ENCODE results near the gene NPW.

Gene NPW

DNA sequence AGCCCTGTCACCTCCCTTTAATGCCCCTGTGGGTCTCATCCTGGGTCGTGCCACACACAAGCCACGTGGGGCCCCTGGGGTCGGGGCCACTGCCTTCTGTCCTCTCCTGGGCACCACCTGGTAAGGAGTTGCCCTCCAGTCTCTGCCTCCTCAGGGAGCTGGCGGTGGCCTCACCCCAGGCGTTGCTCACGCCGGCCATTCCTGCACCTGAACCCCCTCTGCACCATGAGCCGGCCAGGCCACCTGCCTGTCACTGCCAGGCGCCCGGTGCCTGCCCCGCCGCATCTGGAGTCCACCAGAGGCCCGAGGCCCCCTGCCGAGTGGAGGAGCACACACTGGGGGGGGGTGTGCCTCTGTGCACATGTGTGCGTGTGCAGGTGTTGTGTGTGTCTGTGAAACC lies 17.5 kb downstream of the NPW start:
- no peak for DNase-seq

DNA sequence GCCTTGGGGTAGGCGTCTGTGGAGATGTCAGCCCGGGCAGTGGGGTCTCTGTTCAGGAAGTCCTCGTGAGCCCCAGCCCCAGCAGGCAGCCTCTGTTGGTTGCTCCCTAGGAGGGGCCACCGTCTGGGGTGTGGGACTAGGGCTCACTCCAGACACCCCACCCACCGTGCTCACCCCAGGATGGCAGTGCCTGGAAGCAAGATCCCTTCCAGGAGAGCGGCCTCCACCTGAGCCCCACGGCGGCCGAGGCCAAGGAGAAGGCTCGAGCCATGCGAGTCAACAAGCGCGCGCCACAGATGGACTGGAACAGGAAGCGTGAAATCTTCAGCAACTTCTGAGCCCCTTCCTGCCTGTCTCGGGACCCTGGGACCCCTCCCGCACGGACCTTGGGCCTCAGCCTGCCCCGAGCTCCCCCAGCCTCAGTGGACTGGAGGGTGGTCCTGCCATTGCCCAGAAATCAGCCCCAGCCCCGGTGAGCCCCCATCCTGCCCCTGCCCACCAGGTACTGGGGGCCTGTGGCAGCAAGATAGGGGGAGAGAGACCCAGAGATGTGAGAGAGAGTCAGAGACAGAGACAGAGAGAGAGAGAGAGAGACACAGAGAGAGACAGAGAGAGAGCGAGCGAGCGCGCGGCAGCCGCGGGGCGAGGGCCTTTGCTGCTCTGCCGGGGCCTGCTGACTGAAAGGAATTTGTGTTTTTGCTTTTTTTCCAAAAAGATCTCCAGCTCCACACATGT lies 18.2 kb downstream of the NPW start:
- DNase-seq: no peak

DNA sequence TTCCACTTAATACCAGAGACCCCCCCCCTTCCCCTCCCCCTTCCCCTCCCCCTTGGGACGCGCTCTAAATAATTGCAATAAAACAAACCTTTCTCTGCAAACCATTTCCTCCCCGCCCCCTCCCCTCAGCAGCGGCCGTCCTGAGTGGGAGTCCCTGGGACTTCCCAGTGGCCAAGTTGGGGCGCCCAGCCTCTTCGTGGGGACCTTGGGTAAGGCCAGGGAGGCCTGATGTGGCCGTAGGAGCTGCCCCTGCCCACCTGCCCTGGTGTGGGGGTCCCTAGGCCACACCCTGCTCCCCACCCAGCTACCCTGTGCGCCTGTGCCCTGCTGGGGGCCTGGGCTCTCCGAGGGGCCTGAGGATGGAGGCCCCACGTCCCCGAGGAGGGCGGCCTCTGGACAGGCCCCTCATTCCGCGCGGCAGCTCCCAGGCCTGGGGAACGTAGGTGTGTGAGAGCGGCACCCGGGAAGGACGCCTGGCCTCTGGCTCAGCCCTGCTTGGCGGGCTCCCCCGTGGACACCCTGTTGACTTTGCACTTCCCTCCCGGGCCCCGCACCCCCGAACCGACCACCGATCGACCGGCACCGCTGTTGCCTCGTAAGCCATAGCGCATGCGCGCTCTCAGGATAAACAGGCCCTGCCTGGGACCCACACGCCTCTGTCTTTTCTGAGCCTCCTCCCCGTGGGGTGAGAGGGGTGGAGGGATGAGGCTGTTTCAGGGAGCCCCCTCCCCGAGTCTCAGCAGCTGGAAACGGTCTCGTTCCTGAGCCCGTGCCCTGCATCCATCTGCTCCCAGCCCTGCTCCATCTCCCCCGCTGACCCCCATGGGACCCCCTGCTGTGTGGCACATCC lies 19.0 kb downstream of the NPW start:
- DNase-seq: no peak

DNA sequence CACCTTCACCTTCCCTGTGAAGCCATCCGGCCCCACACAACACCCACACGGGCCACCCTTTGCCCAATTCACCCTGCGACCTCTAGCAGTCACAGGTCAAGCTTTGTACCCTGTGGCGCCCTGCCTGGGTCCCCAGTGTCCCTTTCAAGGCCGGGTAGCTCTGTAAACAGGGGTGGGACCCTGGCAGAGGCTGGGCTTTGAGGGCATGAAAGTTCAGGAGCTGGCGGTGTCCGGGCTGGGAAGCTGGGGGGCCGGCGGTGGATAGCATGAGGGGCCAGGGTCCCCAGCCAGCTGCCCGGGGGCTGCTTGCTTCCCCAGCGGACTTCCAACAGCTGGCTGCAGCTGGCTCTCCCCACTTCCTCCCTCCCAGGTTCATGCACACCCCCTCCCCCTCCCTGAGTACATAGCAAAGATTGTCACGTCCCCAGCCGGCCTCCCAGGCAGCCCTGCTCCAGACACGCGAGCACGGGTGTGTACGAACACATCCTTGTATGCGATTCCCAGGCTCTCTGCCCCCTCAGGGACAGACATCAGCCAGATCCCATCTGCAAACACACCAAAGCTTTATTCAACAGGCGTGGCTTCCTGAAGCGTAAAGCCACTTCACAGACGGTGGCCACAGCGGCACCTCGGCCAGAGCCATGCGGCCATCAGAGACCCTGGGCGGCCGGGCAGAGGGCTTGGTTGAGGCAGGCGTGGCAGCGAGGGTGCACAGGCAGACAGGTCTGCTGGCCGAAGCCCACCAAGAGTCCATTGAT lies 19.9 kb downstream of the NPW start:
- no peak for DNase-seq

DNA sequence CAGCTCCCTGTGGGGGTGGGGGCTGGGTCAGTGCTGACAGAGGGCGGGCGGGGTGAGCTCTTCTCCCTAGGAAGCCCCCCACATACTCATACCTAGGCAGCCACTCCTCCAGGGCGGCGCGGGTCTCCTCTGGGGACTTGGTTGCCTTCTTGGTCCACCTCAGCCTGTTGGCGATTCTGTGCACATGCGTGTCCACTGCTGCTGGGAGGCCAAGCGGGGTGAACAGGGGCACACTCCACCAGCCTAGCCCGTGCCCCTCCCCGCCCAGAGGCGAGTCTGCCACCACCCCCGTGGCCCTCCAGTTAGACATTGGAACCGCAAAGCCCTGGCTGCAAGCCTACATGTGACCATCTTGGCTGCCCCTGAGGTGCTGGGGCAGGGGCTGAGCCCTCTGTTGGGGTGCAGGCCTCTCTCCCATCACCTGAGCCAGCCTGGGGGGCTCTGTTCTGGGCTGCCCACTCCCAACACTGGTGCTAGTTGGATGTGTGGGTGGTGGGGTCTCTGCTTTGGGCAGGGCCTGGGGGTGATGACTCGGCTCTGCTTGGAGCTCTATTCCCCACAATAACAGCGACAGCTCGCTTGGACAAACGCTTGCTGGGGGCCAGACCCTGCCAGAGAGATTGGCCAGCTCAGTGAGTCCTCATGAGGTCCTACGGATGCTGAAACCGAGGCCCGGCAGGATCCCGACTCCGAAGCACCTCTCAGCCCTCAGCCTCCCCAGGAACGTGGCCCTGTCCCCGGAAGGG lies 20.6 kb downstream of the NPW start:
- DNase-seq: no peak

DNA sequence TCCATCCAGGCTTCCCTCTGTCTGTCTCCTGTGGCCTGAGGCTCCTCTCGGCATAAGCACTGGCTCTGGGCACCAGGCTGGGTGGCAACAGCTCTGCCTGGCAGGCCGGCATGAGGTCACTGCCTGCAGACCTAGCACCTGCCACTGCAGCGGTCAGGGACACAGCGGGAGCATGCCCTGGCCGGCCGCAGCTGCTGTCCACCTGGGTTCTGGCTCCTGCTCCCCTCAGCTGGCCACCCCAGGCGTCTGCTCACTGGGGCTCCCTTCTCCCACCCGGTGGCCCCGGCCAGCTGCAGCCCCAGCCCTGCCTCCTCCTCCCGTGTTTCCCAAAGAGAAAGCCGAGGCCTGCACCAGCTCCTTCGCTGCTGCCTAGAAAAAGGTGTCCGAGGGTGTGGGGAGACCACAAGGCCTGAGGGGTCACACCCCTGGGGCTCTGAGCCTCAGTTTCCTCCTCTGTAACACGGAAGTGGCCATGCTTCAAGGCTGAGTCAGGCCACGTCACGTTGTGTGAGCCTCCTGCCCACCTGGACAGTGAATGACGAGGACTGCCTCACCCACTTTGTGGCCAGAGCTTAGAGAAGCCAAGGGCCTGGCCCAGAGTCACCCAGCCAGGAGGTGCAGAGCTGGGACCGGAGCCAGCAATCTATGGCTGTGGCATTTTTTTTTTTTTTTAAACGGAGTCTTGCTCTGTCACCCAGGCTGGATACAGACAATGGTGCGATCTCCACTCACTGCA lies 21.4 kb downstream of the NPW start:
- DNase-seq: no peak

DNA sequence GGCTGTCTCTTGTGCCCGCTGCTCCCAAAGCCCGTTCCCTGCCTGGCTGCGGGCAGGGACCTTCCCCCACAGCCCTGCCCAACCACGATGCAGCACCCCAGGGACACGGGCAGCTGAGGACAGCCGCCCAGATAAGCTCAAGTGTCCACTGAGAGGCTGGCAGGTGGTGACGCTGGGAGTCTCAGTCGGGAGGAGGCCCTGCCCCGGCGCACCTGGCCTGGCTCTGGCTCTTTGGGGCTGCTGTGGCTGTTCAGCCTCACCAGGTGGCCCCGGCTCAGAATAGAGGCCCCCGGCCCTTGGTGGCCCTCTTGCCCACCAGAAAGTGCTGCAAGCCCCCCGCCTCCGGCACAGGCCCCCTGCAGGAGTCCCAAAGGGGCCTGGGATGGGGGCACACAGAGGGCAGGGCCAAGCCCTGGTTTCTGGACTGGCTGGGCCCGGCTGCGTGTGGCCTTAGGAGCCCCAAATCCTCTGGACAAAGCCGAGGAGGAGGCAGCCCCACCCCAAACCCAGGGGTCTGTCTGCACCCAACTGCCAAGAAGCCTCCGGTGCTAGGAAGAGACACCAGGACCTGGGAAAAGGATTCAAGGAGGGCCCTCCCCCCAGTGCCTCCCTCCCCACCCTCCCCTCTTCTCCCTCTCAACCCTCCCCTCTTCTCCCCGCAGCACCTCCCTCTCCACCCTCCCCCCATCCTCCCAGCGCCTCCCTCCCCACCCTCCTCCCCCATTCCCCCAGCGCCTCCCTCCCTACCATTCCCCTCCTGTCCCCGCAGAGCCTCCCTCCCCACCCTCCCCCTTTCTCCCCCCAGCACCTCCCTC lies 22.8 kb downstream of the NPW start:
- DNase-seq: no peak

DNA sequence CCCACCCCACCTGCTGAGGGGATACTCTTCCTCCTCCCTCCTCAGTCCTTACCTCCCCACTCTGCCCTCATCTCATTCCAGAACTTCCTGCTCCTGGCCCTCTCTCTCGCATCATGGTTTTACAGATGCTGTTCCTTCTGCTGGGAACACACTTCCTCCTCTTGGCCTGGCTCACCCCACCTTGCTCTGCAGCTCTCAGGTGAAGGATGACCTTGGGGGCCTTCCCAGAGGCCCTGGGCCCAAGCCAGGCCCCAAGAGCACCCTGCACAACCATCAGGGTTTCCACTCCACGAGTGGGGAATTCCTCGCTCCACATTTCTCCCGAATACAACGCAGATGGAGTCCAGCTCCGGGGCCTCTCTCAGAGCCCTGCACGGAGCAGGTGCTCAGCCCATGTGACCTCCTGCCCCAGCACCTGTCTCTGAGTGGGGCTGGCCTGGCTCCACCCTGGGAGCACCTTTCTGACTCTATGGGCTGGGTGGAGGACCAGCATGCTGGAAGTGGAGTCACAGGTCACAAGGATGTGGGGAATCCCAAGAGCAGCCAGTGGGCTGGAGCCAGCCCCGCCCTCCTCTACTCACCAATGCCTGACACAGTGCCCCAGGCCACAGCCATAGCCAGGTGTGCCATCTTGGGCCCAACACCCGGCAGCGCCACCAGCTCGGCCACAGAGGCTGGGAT lies 23.5 kb downstream of the NPW start:
- DNase-seq: no peak

DNA sequence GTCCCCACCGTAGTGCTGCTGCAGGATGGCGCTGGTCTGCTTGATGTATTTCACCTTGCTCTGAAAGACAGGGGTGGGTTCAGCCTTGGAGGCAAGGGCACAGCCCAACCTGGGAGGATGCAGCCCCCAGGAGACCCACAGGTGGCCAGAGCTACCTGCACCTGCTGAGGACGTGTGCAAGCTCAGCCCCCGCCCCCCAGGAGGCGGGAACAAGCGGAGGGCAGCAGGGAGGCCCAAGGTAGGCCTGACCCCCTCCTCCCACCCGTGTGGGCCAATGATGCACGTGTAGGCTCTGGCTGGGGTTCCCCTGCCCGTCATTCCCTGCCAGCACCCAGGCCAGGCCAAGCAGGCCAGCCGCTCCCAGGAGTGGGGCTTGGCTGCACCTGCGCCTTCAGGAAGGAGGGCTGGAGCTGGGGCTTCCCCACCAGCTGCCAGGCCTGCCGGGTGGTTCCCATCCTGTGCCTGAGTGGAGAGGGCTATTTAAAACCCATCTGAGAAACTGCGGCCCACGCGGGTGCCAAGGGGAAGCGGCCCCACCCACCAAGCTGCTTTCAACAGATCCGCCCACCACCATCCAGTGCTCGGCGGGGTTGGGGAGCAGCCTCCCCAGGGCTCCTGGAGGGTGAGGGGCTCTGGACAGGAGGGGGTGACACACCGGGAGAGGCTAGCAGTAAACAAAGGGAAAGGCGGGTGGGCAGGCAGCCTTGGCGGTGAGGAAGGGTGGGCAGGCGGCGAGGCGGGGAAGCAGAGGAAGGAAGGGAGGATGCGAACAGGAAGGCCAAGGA lies 24.3 kb downstream of the NPW start:
- no peak for DNase-seq

DNA sequence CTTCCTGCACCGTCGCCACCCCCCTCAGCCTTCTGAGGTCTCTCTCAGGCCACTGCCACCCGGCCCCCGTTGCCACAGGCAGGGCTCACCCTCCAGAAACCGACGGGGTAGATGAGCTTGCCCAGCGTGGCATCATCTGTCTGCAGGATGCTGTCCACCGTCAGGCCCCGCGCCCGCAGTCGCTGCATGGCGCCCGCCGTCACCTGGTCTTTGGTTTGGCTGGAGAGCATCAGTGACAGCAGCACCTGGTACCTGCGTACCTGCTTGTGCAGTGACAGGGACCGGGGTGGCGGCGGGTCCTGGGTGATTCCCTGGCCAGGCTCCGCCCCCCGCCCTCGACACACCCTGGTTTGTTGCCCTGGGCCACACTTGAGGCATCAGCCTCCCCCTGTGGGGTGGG lies 25.0 kb downstream of the NPW start:
- no peak for DNase-seq

DNA sequence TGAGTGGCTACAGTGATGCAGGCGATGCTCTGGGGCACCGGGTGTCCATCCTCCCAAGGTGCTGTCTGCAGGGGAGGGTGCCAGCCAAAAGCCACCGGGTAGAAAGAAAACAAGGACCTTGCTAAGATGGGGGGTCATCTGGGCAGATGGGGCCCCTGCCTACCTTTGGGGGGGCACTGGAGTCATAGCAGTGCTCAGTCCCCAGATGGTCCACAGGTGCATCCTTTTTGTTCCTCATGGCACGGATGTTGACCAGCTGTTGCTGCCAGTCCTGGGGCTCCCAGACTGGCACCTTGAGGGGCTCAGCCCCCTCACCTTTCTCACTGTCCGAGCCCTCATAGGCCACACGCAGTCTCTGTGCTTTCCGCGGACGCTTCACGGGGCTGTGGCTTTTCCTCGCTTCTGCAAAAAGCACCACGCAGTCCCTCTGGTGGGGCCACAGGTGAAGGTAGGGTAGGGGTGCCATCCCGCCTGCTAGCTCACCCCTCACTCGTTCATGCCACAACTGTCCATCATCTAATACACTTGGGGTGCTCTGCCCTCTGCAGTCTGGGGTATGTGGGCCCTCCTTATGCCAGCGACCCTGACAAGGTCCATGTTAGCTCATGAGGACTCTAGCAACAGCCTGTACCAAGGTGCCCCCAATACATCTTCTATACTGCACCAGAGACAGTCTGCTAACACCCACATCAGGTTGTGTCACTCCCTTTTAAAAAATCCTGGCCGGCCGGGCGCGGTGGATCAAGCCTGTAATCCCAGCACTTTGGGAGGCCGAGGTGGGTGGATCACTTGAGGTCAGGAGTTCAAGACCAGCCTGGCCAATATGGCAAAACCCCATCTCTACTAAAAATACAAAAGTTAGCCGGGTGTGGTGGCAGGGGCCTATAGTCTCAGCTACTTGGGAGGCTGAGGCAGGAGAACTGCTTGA lies 26.6 kb downstream of the NPW start:
- DNase-seq: no peak

DNA sequence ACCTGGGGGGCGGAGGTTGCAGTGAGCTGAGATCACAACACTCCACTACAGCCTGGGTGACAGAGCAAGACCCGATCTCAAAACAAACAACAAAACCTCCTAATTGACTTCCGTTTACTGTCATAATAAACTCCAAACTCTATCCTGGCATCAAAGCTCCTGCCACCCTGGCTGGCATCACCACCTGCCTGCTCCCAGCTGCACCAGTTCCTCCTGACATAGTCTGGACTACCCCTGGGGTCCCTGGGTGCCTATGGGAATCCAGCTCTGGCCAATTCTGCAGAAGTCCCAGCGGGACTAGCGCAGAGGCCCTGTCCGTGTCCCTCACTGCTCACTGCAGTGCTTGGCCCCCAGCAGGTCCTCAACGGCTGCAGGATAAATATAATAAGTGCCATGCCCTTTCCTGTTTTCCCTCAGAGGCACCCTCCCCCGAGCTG lies 27.3 kb downstream of the NPW start:
- DNase-seq: no peak

DNA sequence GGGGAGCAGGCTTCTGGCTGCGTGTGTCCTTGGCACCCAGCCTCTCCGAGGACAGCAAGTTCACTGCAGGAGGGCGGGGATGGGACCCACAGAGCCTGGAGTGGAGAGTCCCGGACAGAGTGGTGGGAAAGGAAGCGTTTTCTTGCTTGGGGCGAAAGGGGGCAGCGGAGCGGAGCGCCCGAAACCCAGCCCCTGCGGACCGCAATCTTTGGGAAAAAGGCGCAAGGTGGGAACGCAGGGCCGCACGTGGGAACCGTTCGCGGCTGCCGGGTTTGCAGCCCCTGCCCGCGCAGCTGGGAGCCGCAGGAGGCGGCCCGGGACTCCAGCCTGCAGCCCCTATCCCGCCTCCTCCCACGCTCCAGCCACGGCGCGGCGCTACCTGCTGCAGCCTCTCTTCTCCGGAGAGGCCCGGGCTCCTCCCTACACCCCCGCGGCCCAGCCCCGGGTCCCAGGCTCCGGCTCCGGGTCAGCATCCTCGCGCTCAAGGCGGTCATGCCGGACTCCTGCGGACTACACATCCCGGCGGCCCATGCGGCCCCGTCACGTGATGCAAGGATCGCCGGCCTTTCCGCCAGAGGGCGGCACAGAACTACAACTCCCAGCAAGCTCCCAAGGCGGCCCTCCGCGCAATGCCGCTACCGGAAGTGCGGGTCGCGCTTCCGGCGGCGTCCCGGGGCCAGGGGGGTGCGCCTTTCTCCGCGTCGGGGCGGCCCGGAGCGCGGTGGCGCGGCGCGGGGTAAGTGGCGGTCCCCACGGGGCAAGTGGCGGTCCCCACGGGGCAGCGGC lies 27.9 kb downstream of the NPW start, which contains the start of the genes NTHL1 and TSC2:
Gene NTHL1 (minus strand): TSS at position 505 of the 786 bp plus-strand sequence. CDS start 11 bp downstream, at position 494.
Gene TSC2 (plus strand): TSS at position 656 of the 786 bp plus-strand sequence. CDS start 631 bp downstream, outside the sequence.
- peak; percentile 95 for DNase-seq

DNA sequence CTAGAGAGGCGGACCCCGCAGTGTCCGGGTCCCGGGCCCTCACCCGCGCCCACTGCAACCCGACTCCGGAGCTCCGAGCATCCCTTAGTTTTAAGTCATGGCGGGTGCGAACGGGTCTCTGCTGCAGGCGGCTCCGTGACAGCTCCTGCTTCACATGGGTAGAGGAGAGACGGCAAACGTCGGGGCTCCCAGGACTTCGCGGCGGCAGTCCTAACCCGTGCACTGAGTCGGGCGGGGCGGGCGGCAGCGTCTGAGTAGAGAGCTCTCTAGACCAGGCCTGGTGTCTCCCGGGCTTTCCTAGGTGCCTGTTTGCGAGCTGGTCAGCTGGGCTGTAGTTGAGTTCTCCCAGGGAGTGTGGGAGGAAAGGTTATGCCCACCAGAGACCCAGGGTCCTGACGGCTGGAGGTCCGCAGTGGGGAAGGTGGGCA lies 28.5 kb downstream of the NPW start:
- DNase-seq: no peak

DNA sequence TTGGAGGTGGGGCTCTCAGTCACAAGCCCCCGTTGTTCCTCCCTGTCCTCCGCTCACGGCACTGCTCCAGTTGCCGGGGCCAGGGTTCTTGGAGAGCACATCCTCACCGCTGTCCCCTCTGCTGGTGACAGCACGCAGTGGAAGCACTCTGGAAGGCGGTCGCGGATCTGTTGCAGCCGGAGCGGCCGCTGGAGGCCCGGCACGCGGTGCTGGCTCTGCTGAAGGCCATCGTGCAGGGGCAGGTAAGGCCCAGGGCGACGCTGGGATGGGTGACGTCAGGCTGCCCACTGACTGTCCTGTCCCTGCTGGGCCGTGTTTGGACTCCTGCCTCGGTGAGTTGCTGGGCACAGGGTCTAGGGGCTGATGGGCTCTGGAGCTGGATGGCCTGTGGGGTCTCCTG lies 33.6 kb downstream of the NPW start:
- DNase-seq: no peak

DNA sequence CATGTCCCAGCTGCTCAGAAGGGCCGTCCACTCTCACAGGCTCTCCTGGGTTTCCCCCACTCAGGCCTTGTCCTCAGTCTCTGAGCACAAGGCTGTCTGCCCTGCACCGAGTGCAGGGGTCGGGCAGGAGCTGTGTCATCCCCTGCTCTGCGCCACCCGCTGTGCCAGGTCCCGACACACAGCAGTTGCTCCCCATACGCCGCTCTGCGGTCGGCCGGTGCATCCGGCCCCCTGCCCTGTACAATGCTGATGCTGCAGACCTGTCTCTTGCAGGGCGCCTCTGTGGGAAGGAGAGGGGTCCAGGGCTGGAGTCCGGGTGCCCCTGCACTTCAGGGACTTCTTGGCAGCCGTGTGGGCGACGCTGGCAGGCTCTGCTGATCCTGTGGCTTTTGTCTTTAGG lies 34.3 kb downstream of the NPW start:
- no peak for DNase-seq

DNA sequence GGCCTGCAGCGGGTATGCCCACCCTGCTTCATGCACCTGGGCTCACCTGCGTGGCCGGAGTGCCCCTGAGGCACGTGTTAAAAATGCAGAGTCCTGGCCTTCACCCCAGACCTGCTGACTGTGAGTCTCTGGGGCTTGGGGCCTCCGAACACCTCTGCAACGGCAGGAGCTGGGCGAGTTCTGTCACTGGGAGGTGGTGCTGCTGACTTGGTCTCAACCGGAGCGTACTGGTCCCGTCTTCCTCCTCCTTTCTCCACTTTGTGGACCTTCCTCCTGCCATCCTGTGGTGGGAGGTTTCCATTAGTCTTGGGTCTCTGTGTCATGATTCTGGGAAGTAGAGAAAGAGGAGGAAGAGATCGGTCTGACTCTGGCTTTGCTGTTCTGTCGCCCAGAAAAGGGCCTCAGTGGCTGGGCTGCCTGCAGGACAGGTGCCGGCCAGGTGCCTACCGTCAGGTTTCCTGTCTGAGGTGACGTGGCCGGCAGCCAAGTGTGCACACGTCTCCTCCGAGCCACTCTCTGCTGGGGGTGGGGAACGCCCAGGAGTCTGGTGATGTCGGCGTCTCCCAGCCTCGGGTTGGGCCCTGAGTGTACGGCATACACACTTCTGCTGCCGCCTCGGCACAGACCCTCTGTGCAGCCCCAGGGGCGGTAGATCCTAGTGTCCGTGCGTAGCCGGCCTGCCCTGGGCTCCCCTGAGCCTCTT lies 35.1 kb downstream of the NPW start:
- DNase-seq: no peak

All from stimulated activated CD4-positive, alpha-beta T cell treated with anti-CD3 and anti-CD28 coated beads, Interleukin-2, amount 100 ng/mL, for 24 hours (primary cell).